K562 (cell line): ENCODE results near the gene HCFC1R1. TPM values are rescaled to one million over a fixed set of nuclear protein-coding genes. Genes with fewer than 3 reads are reported as not detected.

Experiments
- CHCHD3 ChIP-seq: fragments of 250-450 bp; sonication (Bioruptor Pico); IDR thresholded peaks from 2 replicates; pipeline ENCODE4 v2.1.2; 2022; ENCODE audit warnings: mild to moderate bottlenecking
- CREB3L1 ChIP-seq: fragments of 450-650 bp; IDR thresholded peaks from 2 replicates; pipeline ENCODE4 v1.6.1; 2014; ENCODE audit warnings: low read depth, mild to moderate bottlenecking, moderate library complexity, borderline replicate concordance
- CTCF ChIP-seq, 3 experiments: IDR thresholded peaks in 2 of 3; conservative IDR thresholded peaks in 1 of 3; 2 replicates each; pipeline ENCODE4 v1.5.1; 2011 to 2012; ENCODE audit warnings: low read length in 3 of 3, mild to moderate bottlenecking in 3 of 3, control low read depth in 2 of 3, improper control_type of control experiment in 1 of 3, inconsistent platforms in 1 of 3, low read depth in 1 of 3, mixed read lengths in 1 of 3, moderate library complexity in 1 of 3; ENCODE audit not compliant: insufficient read depth in 2 of 3
- E2F5 ChIP-seq: sonication (generic); formaldehyde crosslinking; IDR thresholded peaks from 2 replicates; pipeline ENCODE4 v1.8.0; 2022; ENCODE audit warnings: mild to moderate bottlenecking, missing genetic modification reagents
- FOXA1 ChIP-seq: fragments of 450-650 bp; IDR thresholded peaks from 2 replicates; pipeline ENCODE4 v1.6.1; 2016; ENCODE audit warnings: mild to moderate bottlenecking, borderline replicate concordance
- GTF3C2 ChIP-seq: IDR thresholded peaks from 3 replicates; pipeline ENCODE4 v1.6.1; 2011; ENCODE audit warnings: borderline replicate concordance, mild to moderate bottlenecking, moderate library complexity; ENCODE audit not compliant: insufficient read length; ENCODE audit errors: extremely low read depth
- IRF9 ChIP-seq: fragments of 450-650 bp; IDR thresholded peaks from 2 replicates; pipeline ENCODE4 v1.6.1; 2016; ENCODE audit warnings: missing biosample characterization, missing genetic modification characterization
- MTA3 ChIP-seq: fragments of 450-650 bp; formaldehyde crosslinking; IDR thresholded peaks from 2 replicates; pipeline ENCODE4 v1.6.1; 2017; ENCODE audit warnings: mild to moderate bottlenecking, borderline replicate concordance
- OTX1 ChIP-seq: fragments of 450-650 bp; formaldehyde crosslinking; IDR thresholded peaks from 2 replicates; pipeline ENCODE4 v1.4.0; 2022; ENCODE audit warnings: mild to moderate bottlenecking
- RUNX1 ChIP-seq: sonication (generic); IDR thresholded peaks from 2 replicates; pipeline ENCODE4 v1.6.1; 2016; ENCODE audit warnings: antibody characterized with exemption, low read depth
- STAG1 ChIP-seq: sonication (generic); formaldehyde crosslinking; IDR thresholded peaks from 2 replicates; pipeline ENCODE4 v1.5.0; 2020; ENCODE audit warnings: missing genetic modification reagents, borderline replicate concordance
- TFE3 ChIP-seq: fragments of 450-650 bp; formaldehyde crosslinking; IDR thresholded peaks from 2 replicates; pipeline ENCODE4 v1.4.0; 2020; ENCODE audit warnings: mild to moderate bottlenecking, mixed read lengths
- ZNF23 ChIP-seq: fragments of 250-450 bp; sonication (Bioruptor Pico); IDR thresholded peaks from 2 replicates; pipeline ENCODE4 v1.4.0; 2020; ENCODE audit warnings: mild to moderate bottlenecking
- ZNF384 ChIP-seq: IDR thresholded peaks from 2 replicates; pipeline ENCODE4 v1.6.1; 2012; ENCODE audit warnings: low read depth, low read length, improper control_type of control experiment
- ZNF431 ChIP-seq: sonication (generic); formaldehyde crosslinking; IDR thresholded peaks from 2 replicates; pipeline ENCODE4 v1.8.0; 2022; ENCODE audit warnings: mild to moderate bottlenecking, missing genetic modification reagents
- ZNF79 ChIP-seq: fragments of 250-450 bp; sonication (Bioruptor Pico); IDR thresholded peaks from 2 replicates; pipeline ENCODE4 v1.4.0; 2020; ENCODE audit warnings: low read depth, mild to moderate bottlenecking, moderate library complexity
- polyA plus RNA-seq, 8 experiments: library from polyadenylated mRNA; depleted of rRNA in 4 of 8; stranded (reverse) in 5 of 8; unstranded in 3 of 8; fragments of >200 nt; fragmentation: Nextera tagmentation in 2 of 8; fragmentation: Illumina TruSeq in 1 of 8; extraction: Ambion mirVana in 2 of 8; extraction: Trizol in 1 of 8; gene quantifications; 2 replicates each; pipeline versions ENCODE4 v1.2.1 to v1.2.3, GENCODE V29; 2011 to 2014; ENCODE audit warnings: inconsistent platforms in 1 of 8, missing spikeins in 1 of 8
- total RNA-seq, 7 experiments: library from RNA; depleted of rRNA in 6 of 7; stranded (reverse); fragments of >200 nt in 6 of 7; fragmentation: Illumina TruSeq in 2 of 7; extraction: Trizol in 2 of 7; gene quantifications; 2 replicates each; pipeline versions ENCODE4 v1.2.1 to v1.2.3, GENCODE V29; 2011 to 2021; ENCODE audit warnings: low replicate concordance in 1 of 7

HCFC1R1 gene
- total and polyA plus RNA-seq, 9 of the 15 experiments (the other 6 are each of a cell fraction or from before 2014, with no cell fraction given): 2.2 to 29.0 (median 11.2) TPM

- TF ChIP-seq ZNF23 (CRISPR knock-in tag): no peak
- no peak for TF ChIP-seq OTX1 (CRISPR knock-in tag)
- TF ChIP-seq CTCF (IDR thresholded peaks at IDR 0.05 in 2 of 3, conservative IDR thresholded peaks at IDR 0.05 in 1 of 3; ENCODE audit: insufficient read depth in 2 of 3, low read depth in 1 of 3, low read length in 3 of 3): no peak
- TF ChIP-seq CHCHD3: no peak; the same call in 1 of the 2 replicates
- no peak for TF ChIP-seq ZNF79 (CRISPR knock-in tag)
- TF ChIP-seq RUNX1: no peak
- peak; percentile 81; the same call in 1 of the 2 replicates for TF ChIP-seq MTA3
- no peak for TF ChIP-seq TFE3
- 0 out of 2 replicates have a peak, but pooled peaks have one; percentile 18 for TF ChIP-seq STAG1 (CRISPR knock-in tag)
- no peak for TF ChIP-seq GTF3C2
- TF ChIP-seq IRF9 (tag): no peak
- peak; percentile 42; the same call in 1 of the 2 replicates for TF ChIP-seq ZNF431 (CRISPR knock-in tag)
- no peak for TF ChIP-seq FOXA1
- TF ChIP-seq E2F5 (CRISPR knock-in tag): no peak; the same call in 1 of the 2 replicates
- TF ChIP-seq CREB3L1: peak; percentile 9; the same call in 1 of the 2 replicates
- peak; percentile 53 for TF ChIP-seq ZNF384
Measured at GRCh38 chr16:2980227-2981176, 43.2 kb downstream of the HCFC1R1 start, which contains the start of gene PKMYT1 (continued).
